Calu3 (cell line): ENCODE results near the gene RAB22A. TPM values are rescaled to one million over a fixed set of nuclear protein-coding genes. Genes with fewer than 3 reads are reported as not detected.

ENCODE experiments used
- BruUV-seq: library from RNA; stranded (reverse); fragments of 400-500 nt; replicated peaks from 2 replicates; lab custom pipeline; 2021; lab: Mats Ljungman, UMichigan
- CTCF ChIA-PET: fragments of 300-600 bp; sonication (Branson Sonifier 250); formaldehyde crosslinking; loops from one replicate; lab custom pipeline; 2022; ENCODE audit warnings: antibody characterized with exemption; lab: Charles Lee
- DNase-seq: peaks from one replicate; pipeline ENCODE4 v3.0.0; 2022
- H3K27ac Mint-ChIP-seq: one replicate; pipeline ENCODE4 v1.8.0; 2022; ENCODE audit warnings: mixed read lengths; ENCODE audit not compliant: unreplicated experiment
- H3K27me3 Mint-ChIP-seq: one replicate; pipeline ENCODE4 v1.8.0; 2022; ENCODE audit warnings: mixed read lengths; ENCODE audit not compliant: unreplicated experiment
- H3K36me3 Mint-ChIP-seq: one replicate; pipeline ENCODE4 v1.8.0; 2022; ENCODE audit warnings: mild to moderate bottlenecking, moderate library complexity, mixed read lengths; ENCODE audit not compliant: insufficient read depth, unreplicated experiment
- H3K4me1 Mint-ChIP-seq: one replicate; pipeline ENCODE4 v1.8.0; 2022; ENCODE audit warnings: mild to moderate bottlenecking, low read depth, mixed read lengths; ENCODE audit not compliant: unreplicated experiment
- H3K4me3 Mint-ChIP-seq: one replicate; pipeline ENCODE4 v1.8.0; 2022; ENCODE audit warnings: mild to moderate bottlenecking, low read depth, moderate library complexity, mixed read lengths; ENCODE audit not compliant: unreplicated experiment
- H3K9me3 Mint-ChIP-seq: one replicate; pipeline ENCODE4 v1.8.0; 2022; ENCODE audit warnings: low read depth, mixed read lengths; ENCODE audit not compliant: unreplicated experiment
- CTCF ChIP-seq: fragments of 200-600 bp; IDR thresholded peaks from one replicate; pipeline ENCODE4 v1.8.0; 2022; ENCODE audit warnings: antibody characterized with exemption; ENCODE audit not compliant: unreplicated experiment
- intact Hi-C: fragments of 100-400 bp; cut with micrococcal nuclease; formaldehyde crosslinking; loops from one replicate; pipeline ENCODE4 v1.10.0; 2022; ENCODE audit not compliant: unreplicated experiment
- total RNA-seq: library from RNA; stranded (reverse); gene quantifications from 2 replicates; pipeline ENCODE4 v1.2.3, GENCODE V29; 2022

RAB22A gene
- total RNA-seq, 1 experiment from 2014 or later: 29.0 TPM

- no peak overlapping the region for H3K27ac Mint-ChIP-seq
- no peak overlapping the region for H3K4me3 Mint-ChIP-seq
- DNase-seq: no peak
- H3K36me3 Mint-ChIP-seq: no peaks in the 10 kb centered on the region
- peaks cover 97% of the 10 kb centered on the region for H3K27me3 Mint-ChIP-seq
- intact Hi-C loops: no loop called here
- no TSS peak for BruUV-seq
- TF ChIP-seq CTCF: peak; percentile 10
- no peaks in the 10 kb centered on the region for H3K4me1 Mint-ChIP-seq
- peaks cover 9% of the 10 kb centered on the region for H3K9me3 Mint-ChIP-seq
- CTCF ChIA-PET: no interaction called here
Observed at GRCh38 chr20:58378704-58379103, 69.2 kb downstream of the RAB22A start.

- no peaks in the 10 kb centered on the region for H3K36me3 Mint-ChIP-seq
- no peak overlapping the region for H3K4me3 Mint-ChIP-seq
- no peak for TF ChIP-seq CTCF
- H3K9me3 Mint-ChIP-seq: peaks cover 9% of the 10 kb centered on the region
- CTCF ChIA-PET: no interaction called here
- peaks cover 8% of the 10 kb centered on the region for H3K4me1 Mint-ChIP-seq
- no peak for DNase-seq
- peaks cover 75% of the 10 kb centered on the region for H3K27me3 Mint-ChIP-seq
- H3K27ac Mint-ChIP-seq: no peak overlapping the region
- BruUV-seq: no TSS peak
- intact Hi-C loops: loop anchor here (10.0 kb wide), 1 partner anchor 147 kb away; no protein-coding TSS in a partner anchor
Observed at GRCh38 chr20:58381627-58382026, 72.1 kb downstream of the RAB22A start.

DNA sequence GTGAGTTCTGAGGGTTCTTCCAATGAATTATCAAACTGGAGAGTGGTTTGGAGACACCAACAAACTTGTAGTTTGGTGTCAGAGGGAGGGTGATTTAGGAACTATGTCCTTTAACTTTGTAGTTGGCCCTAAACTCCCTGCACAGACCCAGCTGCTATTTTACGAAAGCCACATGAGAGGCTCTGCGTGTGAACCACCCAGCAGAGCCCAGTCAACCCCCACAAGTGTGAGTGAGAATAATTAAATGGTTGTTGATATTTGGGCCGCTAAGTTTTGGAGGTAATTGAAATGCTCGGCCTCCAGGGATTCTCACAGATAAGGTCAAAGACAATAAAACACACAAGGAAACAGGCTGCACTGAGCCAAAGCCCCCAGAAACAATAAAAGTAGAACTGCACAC is 72.6 kb downstream of the RAB22A start:
- no peak overlapping the region for H3K4me3 Mint-ChIP-seq
- no peak for DNase-seq
- BruUV-seq: no TSS peak
- CTCF ChIA-PET: no interaction called here
- H3K36me3 Mint-ChIP-seq: no peaks in the 10 kb centered on the region
- intact Hi-C loops: loop anchor here (10.0 kb wide), 1 partner anchor 147 kb away; no protein-coding TSS in a partner anchor
- H3K9me3 Mint-ChIP-seq: peaks cover 9% of the 10 kb centered on the region
- no peak overlapping the region for H3K27ac Mint-ChIP-seq
- peaks cover 8% of the 10 kb centered on the region for H3K4me1 Mint-ChIP-seq
- peaks cover 70% of the 10 kb centered on the region for H3K27me3 Mint-ChIP-seq
- no peak for TF ChIP-seq CTCF

- TF ChIP-seq CTCF: no peak
- no peak for DNase-seq
- CTCF ChIA-PET: no interaction called here
- H3K36me3 Mint-ChIP-seq: peaks cover 12% of the 10 kb centered on the region
- no peak overlapping the region for H3K4me3 Mint-ChIP-seq
- H3K27me3 Mint-ChIP-seq: peaks cover 44% of the 10 kb centered on the region
- peaks cover 9% of the 10 kb centered on the region for H3K9me3 Mint-ChIP-seq
- intact Hi-C loops: loop anchor here (10.0 kb wide), 1 partner anchor 150 kb away; no protein-coding TSS in a partner anchor
- BruUV-seq: no TSS peak
- peaks cover 11% of the 10 kb centered on the region for H3K4me1 Mint-ChIP-seq
- no peak overlapping the region for H3K27ac Mint-ChIP-seq
Observed at GRCh38 chr20:58384821-58385220, 75.3 kb downstream of the RAB22A start.
